Neural progenitor cell (in vitro differentiated cells): Measurements from ENCODE around the gene BLOC1S1. TPM values are rescaled to one million over a fixed set of nuclear protein-coding genes. Genes with fewer than 3 reads are reported as not detected.

Experiments used
- DNase-seq: peaks from one replicate; pipeline ENCODE4 v3.0.0-alpha.2; 2016; ENCODE audit warnings: low spot score
- H2AFZ ChIP-seq: fragments of 200-600 bp; sonication (generic); replicated peaks from 2 replicates; pipeline ENCODE4 v1.6.1; 2016; ENCODE audit warnings: antibody characterized with exemption
- H3F3A ChIP-seq: fragments of 200-600 bp; sonication (generic); 2 replicates; pipeline ENCODE4 v1.6.1; 2016; ENCODE audit warnings: antibody characterized with exemption, low read depth
- H3K27ac ChIP-seq: fragments of 200-600 bp; sonication (generic); 2 replicates; pipeline ENCODE4 v1.5.1; 2016; ENCODE audit warnings: mild to moderate bottlenecking
- H3K27me3 ChIP-seq: fragments of 200-600 bp; sonication (generic); 2 replicates; pipeline ENCODE4 v1.6.1; 2016; ENCODE audit warnings: mild to moderate bottlenecking, moderate library complexity
- H3K36me3 ChIP-seq: fragments of 200-600 bp; sonication (generic); 2 replicates; pipeline ENCODE4 v1.5.1; 2016
- H3K4me1 ChIP-seq: fragments of 200-600 bp; sonication (generic); 2 replicates; pipeline ENCODE4 v1.6.1; 2016; ENCODE audit warnings: mixed run types
- H3K4me2 ChIP-seq: fragments of 200-600 bp; sonication (generic); 2 replicates; pipeline ENCODE4 v1.6.1; 2016
- H3K4me3 ChIP-seq: fragments of 200-600 bp; sonication (generic); 2 replicates; pipeline ENCODE4 v1.5.1; 2016
- H3K79me2 ChIP-seq: fragments of 200-600 bp; sonication (generic); 2 replicates; pipeline ENCODE4 v1.6.1; 2016; ENCODE audit warnings: low read depth
- H3K9ac ChIP-seq: fragments of 200-600 bp; sonication (generic); 2 replicates; pipeline ENCODE4 v1.6.1; 2016
- H3K9me3 ChIP-seq: fragments of 200-600 bp; sonication (generic); 2 replicates; pipeline ENCODE4 v1.5.1; 2016; ENCODE audit warnings: low read depth
- H4K20me1 ChIP-seq: fragments of 200-600 bp; sonication (generic); 2 replicates; pipeline ENCODE4 v1.6.1; 2016; ENCODE audit warnings: low read depth
- H3K27ac Mint-ChIP-seq: 3 replicates; pipeline ENCODE4 v1.8.0; 2021; ENCODE audit warnings: mixed read lengths
- H3K27me3 Mint-ChIP-seq: 2 replicates; pipeline ENCODE4 v1.8.0; 2022; ENCODE audit warnings: low read depth, mild to moderate bottlenecking, inconsistent platforms, moderate library complexity, mixed read lengths; ENCODE audit not compliant: insufficient read depth
- H3K36me3 Mint-ChIP-seq: 3 replicates; pipeline ENCODE4 v1.8.0; 2021; ENCODE audit warnings: mixed read lengths
- H3K4me1 Mint-ChIP-seq: 3 replicates; pipeline ENCODE4 v1.8.0; 2021; ENCODE audit warnings: mixed read lengths
- H3K4me3 Mint-ChIP-seq: 3 replicates; pipeline ENCODE4 v1.8.0; 2021; ENCODE audit warnings: mild to moderate bottlenecking, moderate library complexity, mixed read lengths
- H3K9me3 Mint-ChIP-seq: 3 replicates; pipeline ENCODE4 v1.8.0; 2020; ENCODE audit warnings: mixed read lengths
- EZH2 ChIP-seq: fragments of 200-600 bp; sonication (generic); IDR thresholded peaks from 2 replicates; pipeline ENCODE4 v1.6.1; 2017; ENCODE audit warnings: antibody characterized with exemption, mild to moderate bottlenecking, moderate library complexity
- EZH2phosphoT487 ChIP-seq: fragments of 200-600 bp; sonication (generic); IDR thresholded peaks from 2 replicates; pipeline ENCODE4 v1.6.1; 2017; ENCODE audit warnings: antibody characterized with exemption
- total RNA-seq: library from RNA; depleted of rRNA; stranded (reverse); fragments of >200 nt; gene quantifications from 2 replicates; pipeline ENCODE4 v1.2.3, GENCODE V29; 2015; ENCODE audit warnings: low replicate concordance
- TF ChIP-seq, protein P1 (sequence below): fragments of 200-600 bp; sonication (generic); IDR thresholded peaks from 2 replicates; pipeline ENCODE4 v1.5.1; 2017; ENCODE audit warnings: antibody characterized with exemption, mild to moderate bottlenecking

Gene BLOC1S1
- total RNA-seq, 1 donor from 2014 or later: 48.1 TPM

DNA sequence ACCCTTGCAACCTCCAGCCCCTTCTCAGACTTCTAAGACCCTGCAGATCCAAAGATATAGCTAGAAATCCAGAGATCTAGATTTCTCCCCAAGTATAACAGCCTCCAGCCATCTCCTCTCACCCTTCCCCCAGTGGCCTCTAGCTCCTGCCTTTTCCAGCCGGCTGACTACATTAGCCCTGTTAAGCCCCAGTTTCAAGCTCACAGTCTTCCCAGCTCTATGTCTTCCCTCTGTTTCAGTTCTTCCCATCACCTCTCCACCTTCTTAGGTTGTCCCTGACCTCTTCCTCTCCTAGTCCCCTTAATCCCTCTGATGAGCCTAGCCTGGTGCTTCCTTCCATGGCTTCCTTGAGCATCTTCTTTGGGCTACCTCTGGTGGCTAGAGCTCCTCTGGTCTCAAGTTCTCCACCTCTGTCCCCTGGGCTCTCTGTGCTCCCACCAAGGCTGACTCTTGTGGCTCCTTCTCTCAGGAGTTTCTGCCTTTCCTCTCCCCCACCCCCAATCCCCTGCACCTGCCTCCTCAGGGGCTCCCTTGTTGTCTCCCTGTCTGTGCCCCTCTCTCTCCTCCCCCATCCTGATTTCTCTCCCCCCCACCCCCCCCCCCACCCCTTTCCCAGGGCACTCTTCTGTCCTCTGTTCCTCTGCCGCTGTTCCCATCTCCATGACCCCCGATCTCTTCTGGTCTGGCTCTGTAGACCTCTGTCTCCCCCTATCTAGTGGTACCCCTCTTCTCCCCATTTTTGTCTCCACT lies 26.3 kb downstream of the BLOC1S1 start:
- Histone ChIP-seq H3K27ac (no peak overlapping the region), H3K27me3 (no peaks in the 10 kb centered on the region), H3F3A (peaks cover 61% of the 10 kb centered on the region)

DNA sequence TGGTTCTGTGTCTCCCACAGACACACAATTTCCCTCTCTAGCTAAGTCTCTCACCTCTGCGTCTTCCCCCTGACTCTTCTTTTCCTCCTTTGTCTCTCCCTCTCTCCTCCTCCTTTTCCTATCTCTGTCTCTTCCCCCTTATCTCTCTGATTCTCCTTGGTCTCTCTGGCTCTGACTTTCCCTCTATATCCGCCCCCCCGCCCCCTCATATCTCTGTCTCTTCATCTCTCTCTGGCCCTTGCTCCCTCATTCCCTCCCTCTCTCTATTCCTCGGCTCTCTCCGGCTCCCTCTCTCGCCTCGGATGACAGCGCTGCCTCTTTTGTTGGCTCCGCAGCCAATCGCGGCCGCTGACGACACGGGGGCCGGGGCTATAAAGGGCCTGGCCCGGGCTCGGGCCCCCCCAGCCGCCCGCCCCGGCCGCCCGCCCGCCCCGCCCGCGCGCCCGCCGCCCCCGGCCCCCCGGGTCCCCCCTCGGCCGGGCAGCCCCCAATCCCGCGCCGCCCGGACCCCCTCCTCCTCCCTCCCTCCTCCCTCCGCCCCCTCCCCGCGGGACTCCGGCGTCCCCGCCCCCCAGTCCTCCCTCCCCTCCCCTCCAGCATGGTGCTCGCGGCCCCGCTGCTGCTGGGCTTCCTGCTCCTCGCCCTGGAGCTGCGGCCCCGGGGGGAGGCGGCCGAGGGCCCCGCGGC lies 27.0 kb downstream of the BLOC1S1 start, which contains the start of gene GDF11:
Gene GDF11 (plus strand): TSS at position 404 of the 687 bp plus-strand sequence. CDS start 195 bp downstream, at position 599.
- H3K4me2 ChIP-seq: peak within 1 kb of the TSS; percentile 96
- no peak for TF ChIP-seq EZH2phosphoT487
- no peak for TF ChIP-seq EZH2
- TF ChIP-seq, protein P1, sequence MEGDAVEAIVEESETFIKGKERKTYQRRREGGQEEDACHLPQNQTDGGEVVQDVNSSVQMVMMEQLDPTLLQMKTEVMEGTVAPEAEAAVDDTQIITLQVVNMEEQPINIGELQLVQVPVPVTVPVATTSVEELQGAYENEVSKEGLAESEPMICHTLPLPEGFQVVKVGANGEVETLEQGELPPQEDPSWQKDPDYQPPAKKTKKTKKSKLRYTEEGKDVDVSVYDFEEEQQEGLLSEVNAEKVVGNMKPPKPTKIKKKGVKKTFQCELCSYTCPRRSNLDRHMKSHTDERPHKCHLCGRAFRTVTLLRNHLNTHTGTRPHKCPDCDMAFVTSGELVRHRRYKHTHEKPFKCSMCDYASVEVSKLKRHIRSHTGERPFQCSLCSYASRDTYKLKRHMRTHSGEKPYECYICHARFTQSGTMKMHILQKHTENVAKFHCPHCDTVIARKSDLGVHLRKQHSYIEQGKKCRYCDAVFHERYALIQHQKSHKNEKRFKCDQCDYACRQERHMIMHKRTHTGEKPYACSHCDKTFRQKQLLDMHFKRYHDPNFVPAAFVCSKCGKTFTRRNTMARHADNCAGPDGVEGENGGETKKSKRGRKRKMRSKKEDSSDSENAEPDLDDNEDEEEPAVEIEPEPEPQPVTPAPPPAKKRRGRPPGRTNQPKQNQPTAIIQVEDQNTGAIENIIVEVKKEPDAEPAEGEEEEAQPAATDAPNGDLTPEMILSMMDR: no peak
- peaks cover 42% of the 10 kb centered on the region for H3K4me1 Mint-ChIP-seq

More for the DNA sequence above, 26.3 kb downstream of the BLOC1S1 start:
- Histone ChIP-seq H3K4me1 (peaks cover 25% of the 10 kb centered on the region), H4K20me1 (peaks cover 11% of the 10 kb centered on the region), H3K79me2 (peaks cover 38% of the 10 kb centered on the region), H3K9me3 (no peaks in the 10 kb centered on the region), H3K36me3 (no peaks in the 10 kb centered on the region), H3K9ac (no peak overlapping the region), H2AFZ (peak overlapping the region; percentile 61), H3K4me3 (peak overlapping the region; percentile 46), H3K4me2 (peak overlapping the region; percentile 82)
- Mint-ChIP-seq H3K27me3 (peaks cover under 1% of the 10 kb centered on the region), H3K27ac (peak overlapping the region; percentile 89), H3K9me3 (peaks cover 2% of the 10 kb centered on the region), H3K36me3 (no peaks in the 10 kb centered on the region), H3K4me3 (peak overlapping the region; percentile 91), H3K4me1 (peaks cover 42% of the 10 kb centered on the region)
- peak; percentile 43 for DNase-seq
- no peak for TF ChIP-seq EZH2

DNA sequence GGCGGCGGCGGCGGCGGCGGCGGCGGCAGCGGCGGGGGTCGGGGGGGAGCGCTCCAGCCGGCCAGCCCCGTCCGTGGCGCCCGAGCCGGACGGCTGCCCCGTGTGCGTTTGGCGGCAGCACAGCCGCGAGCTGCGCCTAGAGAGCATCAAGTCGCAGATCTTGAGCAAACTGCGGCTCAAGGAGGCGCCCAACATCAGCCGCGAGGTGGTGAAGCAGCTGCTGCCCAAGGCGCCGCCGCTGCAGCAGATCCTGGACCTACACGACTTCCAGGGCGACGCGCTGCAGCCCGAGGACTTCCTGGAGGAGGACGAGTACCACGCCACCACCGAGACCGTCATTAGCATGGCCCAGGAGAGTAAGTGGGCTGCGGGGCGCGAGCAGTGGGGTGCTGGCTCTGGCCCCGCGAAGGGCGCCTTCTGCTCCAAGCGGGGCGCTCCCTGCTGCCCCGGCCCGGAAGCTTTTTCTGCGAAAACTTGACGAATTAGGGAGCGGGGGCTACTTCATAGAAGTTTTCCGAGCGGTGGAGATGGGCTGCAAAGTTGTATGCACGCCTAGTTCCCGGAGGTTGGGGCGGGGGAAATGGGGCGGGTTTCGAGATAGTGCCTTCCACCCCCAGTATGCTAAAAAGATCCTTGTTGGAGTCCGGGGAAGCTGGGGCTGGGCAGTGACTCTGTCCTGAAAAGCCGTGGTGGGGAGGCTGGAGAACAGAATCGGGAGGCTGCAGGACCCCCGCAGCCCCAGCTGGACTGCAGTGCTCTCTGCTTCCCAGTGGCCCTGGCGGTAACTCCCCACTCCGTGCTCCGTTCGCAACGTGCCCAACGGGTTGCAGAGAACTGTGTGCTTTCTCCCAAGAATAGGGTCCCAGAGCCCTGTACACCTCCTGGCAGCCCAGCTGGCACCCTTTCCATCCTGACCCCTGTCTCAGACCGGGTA lies 27.8 kb downstream of the BLOC1S1 start:
- peak overlapping the region; percentile 96 for H3K4me2 ChIP-seq
- Mint-ChIP-seq H3K27me3 (no peaks in the 10 kb centered on the region), H3K4me3 (peak overlapping the region; percentile 97), H3K9me3 (peaks cover 2% of the 10 kb centered on the region), H3K36me3 (peaks cover 10% of the 10 kb centered on the region), H3K27ac (peak overlapping the region; percentile 100), H3K4me1 (peaks cover 42% of the 10 kb centered on the region)
- H3K79me2 ChIP-seq: peaks cover 54% of the 10 kb centered on the region
- peaks cover 49% of the 10 kb centered on the region for H3F3A ChIP-seq
- TF ChIP-seq EZH2 (no peak), EZH2phosphoT487 (no peak)
- TF ChIP-seq, protein P1: peak; percentile 19
- no peaks in the 10 kb centered on the region for H3K36me3 ChIP-seq
- H3K27ac ChIP-seq: peak overlapping the region; percentile 91
- peaks cover 27% of the 10 kb centered on the region for H4K20me1 ChIP-seq
- no peak overlapping the region for H2AFZ ChIP-seq
- no peaks in the 10 kb centered on the region for H3K27me3 ChIP-seq
- DNase-seq: peak; percentile 47
- peak overlapping the region; percentile 73 for H3K9ac ChIP-seq
- H3K4me1 ChIP-seq: peaks cover 29% of the 10 kb centered on the region
- H3K9me3 ChIP-seq: no peaks in the 10 kb centered on the region
- H3K4me3 ChIP-seq: peak overlapping the region; percentile 96

More for the DNA sequence above, 27.0 kb downstream of the BLOC1S1 start, which contains the start of gene GDF11:
- peak; percentile 95 for DNase-seq
- H3K4me3 Mint-ChIP-seq: peak within 1 kb of the TSS; percentile 97
- Histone ChIP-seq H3K79me2 (peaks cover 46% of the 10 kb centered on the region), H3K4me1 (peaks cover 26% of the 10 kb centered on the region), H2AFZ (peak within 1 kb of the TSS; percentile 61), H3F3A (peaks cover 57% of the 10 kb centered on the region), H3K4me3 (peak within 1 kb of the TSS; percentile 96), H3K9me3 (no peaks in the 10 kb centered on the region), H3K36me3 (no peaks in the 10 kb centered on the region), H3K27me3 (no peaks in the 10 kb centered on the region), H3K27ac (peak within 1 kb of the TSS; percentile 91), H3K9ac (peak within 1 kb of the TSS; percentile 73), H4K20me1 (peaks cover 19% of the 10 kb centered on the region)
- H3K27ac Mint-ChIP-seq: peak within 1 kb of the TSS; percentile 100
- peaks cover 5% of the 10 kb centered on the region for H3K36me3 Mint-ChIP-seq
- peaks cover 2% of the 10 kb centered on the region for H3K9me3 Mint-ChIP-seq
- no peaks in the 10 kb centered on the region for H3K27me3 Mint-ChIP-seq
